Parathyroid adenoma (tissue), 2 donors: ENCODE measurements around the gene ABHD13.

Experiments
- H2AFZ ChIP-seq: fragments of 300-600 bp; sonication (generic); one replicate; pipeline ENCODE4 v1.7.0; 2017; ENCODE audit warnings: antibody characterized with exemption, mild to moderate bottlenecking
- H3K27ac ChIP-seq: fragments of 300-600 bp; sonication (generic); one replicate; pipeline ENCODE4 v1.7.0; 2017
- H3K27me3 ChIP-seq: fragments of 300-600 bp; sonication (generic); one replicate; pipeline ENCODE4 v1.7.0; 2017; ENCODE audit warnings: low read length; ENCODE audit not compliant: control insufficient read depth, insufficient read depth
- H3K36me3 ChIP-seq: fragments of 300-600 bp; sonication (generic); one replicate; pipeline ENCODE4 v1.7.0; 2017; ENCODE audit warnings: low read length; ENCODE audit not compliant: control insufficient read depth, insufficient read depth
- H3K4me1 ChIP-seq: fragments of 300-600 bp; sonication (generic); one replicate; pipeline ENCODE4 v1.7.0; 2017; ENCODE audit warnings: control low read depth
- H3K4me2 ChIP-seq: fragments of 300-600 bp; sonication (generic); one replicate; pipeline ENCODE4 v1.7.0; 2017; ENCODE audit warnings: low read length
- H3K4me3 ChIP-seq: fragments of 300-600 bp; sonication (generic); one replicate; pipeline ENCODE4 v1.7.0; 2017; ENCODE audit warnings: low read depth, low read length
- H3K79me2 ChIP-seq: fragments of 300-600 bp; sonication (generic); one replicate; pipeline ENCODE4 v1.7.0; 2017; ENCODE audit warnings: control low read depth
- H3K9ac ChIP-seq: fragments of 300-600 bp; sonication (generic); one replicate; pipeline ENCODE4 v1.7.0; 2017; ENCODE audit warnings: mild to moderate bottlenecking
- H3K9me3 ChIP-seq: fragments of 300-600 bp; sonication (generic); one replicate; pipeline ENCODE4 v1.7.0; 2017; ENCODE audit warnings: low read length; ENCODE audit not compliant: control insufficient read depth
- TF ChIP-seq, protein P1 (sequence below): fragments of 300-600 bp; sonication (generic); IDR thresholded peaks from one replicate; pipeline ENCODE4 v1.7.0; 2017; ENCODE audit warnings: antibody characterized with exemption, mild to moderate bottlenecking
- donor health status: primary hyperparathyroidism.

ABHD13 gene

DNA sequence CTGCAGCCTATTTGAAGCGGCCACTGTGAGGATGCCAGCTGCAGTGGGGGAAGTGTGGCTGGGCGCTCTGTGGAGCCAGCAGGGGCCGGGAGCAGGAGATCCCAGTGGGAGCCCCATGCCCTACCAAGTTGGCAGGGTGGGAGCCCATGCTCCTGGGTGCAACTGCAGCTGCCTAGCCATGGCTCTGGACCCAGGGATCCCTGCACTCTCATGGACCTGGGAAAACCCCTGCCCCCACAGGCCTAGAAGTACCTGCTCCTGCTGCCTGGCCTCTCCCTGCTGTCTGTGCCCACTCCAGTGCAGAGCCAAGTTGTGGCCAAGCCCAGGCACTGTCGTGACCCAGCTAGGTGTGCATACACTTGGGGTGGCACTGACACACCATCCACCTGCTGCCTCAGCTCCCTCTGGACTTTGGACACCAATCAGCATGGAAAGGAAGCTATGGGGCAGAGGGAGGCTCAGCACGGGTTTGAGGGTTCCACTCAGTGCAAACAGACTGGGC, 23.7 kb upstream of the ABHD13 start:
- H3K27me3 ChIP-seq, result no peaks in the 10 kb centered on the region
- no peaks in the 10 kb centered on the region for H3K4me1 ChIP-seq
- no peak overlapping the region for H3K27ac ChIP-seq
- no peak overlapping the region for H3K9ac ChIP-seq
- TF ChIP-seq, protein P1, sequence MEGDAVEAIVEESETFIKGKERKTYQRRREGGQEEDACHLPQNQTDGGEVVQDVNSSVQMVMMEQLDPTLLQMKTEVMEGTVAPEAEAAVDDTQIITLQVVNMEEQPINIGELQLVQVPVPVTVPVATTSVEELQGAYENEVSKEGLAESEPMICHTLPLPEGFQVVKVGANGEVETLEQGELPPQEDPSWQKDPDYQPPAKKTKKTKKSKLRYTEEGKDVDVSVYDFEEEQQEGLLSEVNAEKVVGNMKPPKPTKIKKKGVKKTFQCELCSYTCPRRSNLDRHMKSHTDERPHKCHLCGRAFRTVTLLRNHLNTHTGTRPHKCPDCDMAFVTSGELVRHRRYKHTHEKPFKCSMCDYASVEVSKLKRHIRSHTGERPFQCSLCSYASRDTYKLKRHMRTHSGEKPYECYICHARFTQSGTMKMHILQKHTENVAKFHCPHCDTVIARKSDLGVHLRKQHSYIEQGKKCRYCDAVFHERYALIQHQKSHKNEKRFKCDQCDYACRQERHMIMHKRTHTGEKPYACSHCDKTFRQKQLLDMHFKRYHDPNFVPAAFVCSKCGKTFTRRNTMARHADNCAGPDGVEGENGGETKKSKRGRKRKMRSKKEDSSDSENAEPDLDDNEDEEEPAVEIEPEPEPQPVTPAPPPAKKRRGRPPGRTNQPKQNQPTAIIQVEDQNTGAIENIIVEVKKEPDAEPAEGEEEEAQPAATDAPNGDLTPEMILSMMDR, result no peak
- H3K4me3 ChIP-seq, result no peak overlapping the region
- no peak overlapping the region for H3K4me2 ChIP-seq
- H3K9me3 ChIP-seq, result no peaks in the 10 kb centered on the region
- no peaks in the 10 kb centered on the region for H3K36me3 ChIP-seq
- H3K79me2 ChIP-seq, result no peaks in the 10 kb centered on the region
- no peak overlapping the region for H2AFZ ChIP-seq

DNA sequence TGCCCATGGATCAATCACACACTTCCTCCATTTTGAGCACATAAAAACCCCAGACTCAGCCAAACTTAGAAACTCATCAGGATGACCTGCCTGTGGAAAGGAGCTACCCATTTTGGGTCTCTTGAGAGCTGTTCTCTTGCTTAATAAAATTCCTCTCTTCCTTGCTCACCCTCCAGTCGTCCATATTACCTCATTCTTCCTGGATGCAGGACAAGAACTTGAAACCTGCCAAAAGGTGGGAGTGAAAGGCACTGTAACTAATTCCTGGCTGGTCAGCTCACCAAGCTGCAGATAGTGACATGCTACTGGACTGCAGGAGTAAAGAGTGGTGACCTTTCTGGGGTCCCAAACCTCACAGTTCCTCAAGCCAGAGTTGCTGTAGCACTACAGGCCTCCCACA, 23.0 kb upstream of the ABHD13 start:
- Histone ChIP-seq H3K27ac (no peak overlapping the region), H3K4me2 (no peak overlapping the region), H3K9ac (no peak overlapping the region), H3K27me3 (no peaks in the 10 kb centered on the region), H3K79me2 (no peaks in the 10 kb centered on the region), H3K4me1 (no peaks in the 10 kb centered on the region), H3K9me3 (no peaks in the 10 kb centered on the region), H2AFZ (no peak overlapping the region), H3K36me3 (no peaks in the 10 kb centered on the region), H3K4me3 (no peak overlapping the region)
- TF ChIP-seq, protein P1, result no peak

DNA sequence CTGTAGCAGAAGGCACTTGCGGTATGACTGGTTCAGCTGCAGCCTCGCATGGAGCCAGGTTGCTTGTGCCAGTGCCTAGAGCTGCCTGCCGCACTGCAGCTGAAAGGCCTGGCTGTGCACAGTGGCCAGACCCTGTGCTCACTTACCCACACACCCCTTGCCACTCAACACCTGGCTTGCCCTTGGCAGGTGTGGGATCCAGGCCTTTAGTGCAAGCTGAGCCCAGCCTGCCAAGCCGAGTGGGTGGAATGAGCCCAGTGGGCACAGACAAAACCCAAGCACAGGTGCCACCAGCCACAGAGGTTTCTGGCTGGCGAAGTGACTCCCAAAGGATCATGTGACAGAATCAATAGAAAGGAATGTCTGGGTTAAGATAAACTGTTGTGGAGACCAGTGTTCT, 22.3 kb upstream of the ABHD13 start:
- no peak overlapping the region for H3K9ac ChIP-seq
- H3K27ac ChIP-seq, result no peak overlapping the region
- H3K4me1 ChIP-seq, result no peaks in the 10 kb centered on the region
- H2AFZ ChIP-seq, result no peak overlapping the region
- H3K9me3 ChIP-seq, result no peaks in the 10 kb centered on the region
- no peaks in the 10 kb centered on the region for H3K36me3 ChIP-seq
- TF ChIP-seq, protein P1, result no peak
- H3K4me2 ChIP-seq, result no peak overlapping the region
- H3K27me3 ChIP-seq, result no peaks in the 10 kb centered on the region
- no peaks in the 10 kb centered on the region for H3K79me2 ChIP-seq
- no peak overlapping the region for H3K4me3 ChIP-seq

DNA sequence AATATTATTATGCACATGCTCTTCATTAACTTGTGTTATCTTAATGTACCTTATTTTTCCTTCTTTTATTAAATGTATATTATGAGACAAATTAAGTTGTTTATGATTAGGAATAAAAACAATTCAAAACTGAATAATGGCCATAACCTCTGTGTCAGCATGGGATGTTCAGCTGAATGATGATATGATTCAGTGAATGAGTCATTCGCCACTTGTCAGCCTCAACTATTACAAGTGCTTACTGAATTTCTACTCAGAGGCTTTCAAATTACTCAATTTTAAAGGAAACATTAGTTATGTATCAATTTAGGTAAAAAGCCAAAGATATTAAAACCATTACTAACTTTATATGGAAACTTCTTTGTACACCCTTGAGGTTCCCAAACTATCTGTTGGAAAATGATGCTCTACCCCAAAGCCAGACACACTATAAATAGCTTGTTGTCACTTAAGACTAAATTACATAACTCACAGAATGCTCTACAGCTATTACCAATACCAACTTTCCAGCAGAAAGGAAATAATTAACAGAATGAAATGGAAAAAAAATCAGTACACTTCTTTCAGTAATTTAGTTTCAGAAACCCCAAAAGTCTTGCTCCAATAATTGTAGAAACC, 17.3 kb upstream of the ABHD13 start:
- TF ChIP-seq, protein P1, result no peak
- Histone ChIP-seq H3K27me3 (no peaks in the 10 kb centered on the region), H3K9ac (no peak overlapping the region), H3K36me3 (no peaks in the 10 kb centered on the region), H3K9me3 (no peaks in the 10 kb centered on the region), H3K4me2 (no peak overlapping the region), H3K27ac (no peak overlapping the region), H3K4me3 (no peak overlapping the region), H3K4me1 (no peaks in the 10 kb centered on the region), H3K79me2 (no peaks in the 10 kb centered on the region), H2AFZ (no peak overlapping the region)

DNA sequence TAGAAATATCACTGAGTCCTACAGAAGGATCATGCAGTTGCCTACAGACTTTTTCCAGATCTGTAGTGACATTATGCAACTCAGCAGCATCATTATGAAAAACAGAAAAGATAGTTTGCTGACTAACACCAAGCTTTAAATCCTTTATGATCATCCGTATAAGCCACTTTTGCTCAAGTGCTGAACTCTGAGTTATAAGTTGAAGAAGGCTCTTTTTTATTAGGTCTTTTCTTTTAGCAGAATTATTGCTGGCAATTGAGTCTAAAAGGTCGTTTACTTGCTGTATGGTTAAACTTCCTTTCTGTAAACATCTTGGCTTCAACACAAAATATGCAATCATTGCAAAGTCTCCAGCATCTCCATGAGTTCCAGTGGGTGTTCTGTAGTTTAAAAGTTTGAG, 7.6 kb upstream of the ABHD13 start:
- TF ChIP-seq, protein P1, result no peak
- peaks cover 3% of the 10 kb centered on the region for H3K9me3 ChIP-seq

More for the DNA sequence above, 7.6 kb upstream of the ABHD13 start:
- no peaks in the 10 kb centered on the region for H3K4me1 ChIP-seq
- H3K79me2 ChIP-seq, result no peaks in the 10 kb centered on the region
- H3K4me2 ChIP-seq, result no peak overlapping the region
- H3K27me3 ChIP-seq, result no peaks in the 10 kb centered on the region
- no peak overlapping the region for H3K4me3 ChIP-seq
- H3K9ac ChIP-seq, result no peak overlapping the region
- no peak overlapping the region for H2AFZ ChIP-seq
- H3K36me3 ChIP-seq, result no peaks in the 10 kb centered on the region
- no peak overlapping the region for H3K27ac ChIP-seq
